ENCODE measurements around the gene ABHD11.

The ABHD11 gene

DNA sequence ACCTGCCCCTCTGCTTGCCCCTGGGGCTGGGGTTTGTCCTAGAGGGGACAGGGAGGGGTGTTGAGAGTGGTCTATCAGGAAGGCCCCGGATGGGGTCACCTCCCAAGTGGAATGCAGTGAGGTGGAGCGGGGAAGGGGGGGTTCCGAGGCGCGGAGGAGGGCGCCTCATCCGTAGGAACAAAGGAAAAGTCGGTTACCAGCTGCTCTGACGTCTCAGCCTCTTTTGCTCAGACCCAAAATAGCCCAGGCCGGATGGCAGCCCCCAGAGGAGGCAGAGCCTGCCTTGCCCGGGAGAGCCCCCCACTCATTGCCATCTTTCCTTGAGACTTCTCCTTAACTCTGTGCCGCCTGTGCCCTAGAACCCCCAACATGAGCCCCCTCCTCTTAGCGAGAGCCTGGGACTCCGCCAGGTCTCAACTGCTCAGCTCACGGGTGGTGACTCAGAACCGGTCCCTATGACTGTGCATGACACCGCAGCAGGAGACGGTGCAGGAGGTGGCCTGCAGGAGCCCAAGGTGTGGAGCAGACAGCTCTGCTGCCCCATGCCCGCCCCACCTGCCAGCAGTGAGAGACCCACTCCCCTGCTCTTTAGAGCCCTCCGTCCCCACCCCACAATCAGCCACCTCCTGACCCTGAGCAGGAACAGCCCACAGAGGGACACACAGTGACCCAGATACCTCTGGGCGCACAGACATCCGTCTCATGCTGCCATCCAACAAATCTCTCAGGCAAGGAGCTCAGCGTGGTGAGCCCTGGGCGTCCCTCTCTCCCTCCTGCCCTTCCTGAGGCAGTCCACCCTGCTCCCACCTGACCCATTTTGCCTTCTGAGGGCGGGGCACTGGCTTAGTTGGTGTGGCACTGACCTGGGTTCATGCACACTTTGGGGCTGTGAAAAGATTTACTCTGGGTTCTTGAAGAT lies 32.2 kb downstream of the ABHD11 start:
- Histone ChIP-seq H3K27me3 (ENCODE audit: insufficient read depth, low read depth, severe bottlenecking) (no peaks in the 10 kb centered on the region), H3K9me3 (ENCODE audit: severe bottlenecking) (no peaks in the 10 kb centered on the region), H3K36me3 (peaks cover 35% of the 10 kb centered on the region), H3K4me3 (ENCODE audit: low read depth, low read length) (no peak overlapping the region), H3K27ac (peak overlapping the region; percentile 81)
- DNase-seq = no peak
- TF ChIP-seq, protein P1, sequence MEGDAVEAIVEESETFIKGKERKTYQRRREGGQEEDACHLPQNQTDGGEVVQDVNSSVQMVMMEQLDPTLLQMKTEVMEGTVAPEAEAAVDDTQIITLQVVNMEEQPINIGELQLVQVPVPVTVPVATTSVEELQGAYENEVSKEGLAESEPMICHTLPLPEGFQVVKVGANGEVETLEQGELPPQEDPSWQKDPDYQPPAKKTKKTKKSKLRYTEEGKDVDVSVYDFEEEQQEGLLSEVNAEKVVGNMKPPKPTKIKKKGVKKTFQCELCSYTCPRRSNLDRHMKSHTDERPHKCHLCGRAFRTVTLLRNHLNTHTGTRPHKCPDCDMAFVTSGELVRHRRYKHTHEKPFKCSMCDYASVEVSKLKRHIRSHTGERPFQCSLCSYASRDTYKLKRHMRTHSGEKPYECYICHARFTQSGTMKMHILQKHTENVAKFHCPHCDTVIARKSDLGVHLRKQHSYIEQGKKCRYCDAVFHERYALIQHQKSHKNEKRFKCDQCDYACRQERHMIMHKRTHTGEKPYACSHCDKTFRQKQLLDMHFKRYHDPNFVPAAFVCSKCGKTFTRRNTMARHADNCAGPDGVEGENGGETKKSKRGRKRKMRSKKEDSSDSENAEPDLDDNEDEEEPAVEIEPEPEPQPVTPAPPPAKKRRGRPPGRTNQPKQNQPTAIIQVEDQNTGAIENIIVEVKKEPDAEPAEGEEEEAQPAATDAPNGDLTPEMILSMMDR (IDR thresholded peaks at IDR 0.05; ENCODE audit: low read depth, low read length) = no peak

DNA sequence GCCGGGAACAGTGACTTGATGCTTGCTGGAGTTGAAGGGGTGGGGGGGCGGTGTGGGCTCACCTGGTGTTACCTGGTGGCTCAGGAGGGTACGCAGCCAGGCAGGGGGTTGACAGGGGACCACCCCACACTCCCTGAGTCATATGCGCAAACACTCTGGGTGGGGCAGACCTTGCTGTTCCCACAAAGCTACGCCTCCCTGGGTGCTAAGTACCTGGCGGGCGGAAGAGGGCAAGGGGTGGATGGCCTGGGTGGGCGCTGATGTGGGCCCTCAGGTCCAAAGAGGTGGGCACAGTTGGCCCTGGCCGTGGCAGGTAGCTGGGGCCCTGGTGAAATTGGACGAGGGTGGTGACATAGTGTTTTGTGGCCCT lies 33.1 kb downstream of the ABHD11 start:
- Histone ChIP-seq H3K9me3 (ENCODE audit: severe bottlenecking) (no peaks in the 10 kb centered on the region), H3K36me3 (peaks cover 41% of the 10 kb centered on the region), H3K27me3 (ENCODE audit: insufficient read depth, low read depth, severe bottlenecking) (no peaks in the 10 kb centered on the region), H3K27ac (peak overlapping the region; percentile 81), H3K4me3 (ENCODE audit: low read depth, low read length) (no peak overlapping the region)
- TF ChIP-seq, protein P1 (IDR thresholded peaks at IDR 0.05; ENCODE audit: low read depth, low read length) = no peak
- DNase-seq = no peak

DNA sequence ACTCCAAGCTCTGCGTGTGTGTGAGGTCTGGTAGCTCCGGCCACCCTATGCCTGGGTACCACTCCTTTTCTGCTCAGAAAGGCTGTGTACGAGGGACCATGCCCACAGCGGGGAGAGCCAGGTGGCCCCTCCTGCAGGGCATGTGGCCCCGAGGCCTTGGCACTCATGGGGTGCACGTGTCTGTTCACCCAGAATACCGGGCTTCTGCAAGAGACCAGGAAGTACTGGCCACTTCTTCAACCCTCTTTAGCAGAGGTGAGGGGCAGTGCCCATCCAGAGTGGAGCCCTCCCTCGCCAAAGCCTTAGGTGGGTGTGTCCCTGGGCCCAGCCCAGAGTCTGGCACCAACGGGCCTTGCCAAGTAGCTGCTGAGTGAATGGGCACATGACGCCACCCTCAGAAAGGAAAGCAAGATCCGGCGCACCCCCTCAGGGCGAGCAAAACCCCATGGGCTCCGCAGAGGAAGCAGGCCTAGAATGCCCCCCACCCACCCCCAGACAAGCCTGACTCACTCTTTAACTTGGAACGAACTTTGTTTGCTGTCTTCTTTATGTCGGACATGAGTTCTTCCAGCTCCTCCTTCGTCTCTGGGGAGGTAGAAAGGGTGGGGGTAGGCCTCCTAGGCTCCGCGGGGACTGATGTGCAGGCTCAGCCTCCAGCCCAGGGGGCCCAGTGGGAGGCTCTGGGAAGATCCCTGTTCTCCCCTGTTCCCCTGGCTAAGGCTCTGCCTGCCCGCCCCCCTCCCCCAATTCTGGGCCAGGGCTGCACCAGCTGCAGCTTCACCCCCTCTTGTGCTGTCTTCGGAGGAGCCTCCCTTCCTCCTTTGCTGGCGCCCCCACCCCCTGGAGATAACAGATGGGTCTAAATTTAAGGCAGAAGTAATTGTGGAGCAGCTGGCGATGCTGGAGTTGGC lies 33.7 kb downstream of the ABHD11 start:
- H3K27ac ChIP-seq = peak overlapping the region; percentile 81
- no peaks in the 10 kb centered on the region for H3K27me3 ChIP-seq (ENCODE audit: insufficient read depth, low read depth, severe bottlenecking)
- H3K9me3 ChIP-seq (ENCODE audit: severe bottlenecking) = no peaks in the 10 kb centered on the region
- H3K4me3 ChIP-seq (ENCODE audit: low read depth, low read length) = no peak overlapping the region
- TF ChIP-seq, protein P1 (IDR thresholded peaks at IDR 0.05; ENCODE audit: low read depth, low read length) = no peak
- H3K36me3 ChIP-seq = peaks cover 46% of the 10 kb centered on the region
- DNase-seq = peak; percentile 86

DNA sequence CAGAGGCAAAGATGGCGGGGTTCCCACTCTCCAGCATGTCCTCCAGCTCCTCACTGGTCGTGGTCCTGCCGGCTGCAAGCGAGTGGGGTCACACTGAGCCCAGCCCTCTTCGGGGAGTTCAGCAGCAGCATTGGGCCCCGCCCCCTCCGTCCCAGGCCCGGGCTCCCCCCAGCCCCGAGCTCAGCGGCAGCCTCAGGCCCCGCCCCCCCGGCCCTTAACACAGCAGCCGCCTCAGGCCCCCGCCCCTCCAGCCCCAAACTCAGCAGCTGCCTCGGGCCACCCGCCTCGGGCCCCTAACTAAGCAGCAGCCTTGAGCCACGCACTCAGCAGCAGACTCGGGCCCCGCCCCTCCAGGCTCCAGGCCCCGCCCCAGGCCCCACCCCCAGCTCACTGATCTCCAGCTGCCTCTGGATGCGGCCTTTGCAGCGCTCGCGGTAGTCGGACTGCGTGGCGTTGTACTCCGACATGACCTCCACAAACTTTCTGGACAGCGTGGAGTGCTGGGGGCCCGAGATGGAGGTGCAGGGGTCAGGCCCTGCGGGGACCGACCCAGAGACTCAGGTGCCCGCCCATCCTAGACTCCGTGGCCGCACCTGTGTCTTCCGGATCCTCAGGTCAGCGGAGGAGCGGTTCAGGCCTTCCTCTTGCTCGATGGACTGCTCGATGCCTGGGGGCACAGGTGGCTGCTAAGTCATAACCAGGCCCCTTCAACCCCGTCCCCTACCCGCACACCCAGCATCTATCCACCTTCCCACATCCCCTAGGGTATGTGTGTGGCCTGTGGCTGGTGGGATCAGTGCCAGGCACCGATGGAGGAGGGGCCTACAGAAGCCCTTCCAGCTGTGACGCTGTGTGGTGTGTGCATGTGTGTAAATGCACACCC lies 34.6 kb downstream of the ABHD11 start:
- Histone ChIP-seq H3K4me3 (ENCODE audit: low read depth, low read length) (no peak overlapping the region), H3K27ac (peak overlapping the region; percentile 81), H3K9me3 (ENCODE audit: severe bottlenecking) (no peaks in the 10 kb centered on the region), H3K27me3 (ENCODE audit: insufficient read depth, low read depth, severe bottlenecking) (no peaks in the 10 kb centered on the region), H3K36me3 (peaks cover 54% of the 10 kb centered on the region)
- DNase-seq = peak; percentile 67
- TF ChIP-seq, protein P1 (IDR thresholded peaks at IDR 0.05; ENCODE audit: low read depth, low read length) = no peak

DNA sequence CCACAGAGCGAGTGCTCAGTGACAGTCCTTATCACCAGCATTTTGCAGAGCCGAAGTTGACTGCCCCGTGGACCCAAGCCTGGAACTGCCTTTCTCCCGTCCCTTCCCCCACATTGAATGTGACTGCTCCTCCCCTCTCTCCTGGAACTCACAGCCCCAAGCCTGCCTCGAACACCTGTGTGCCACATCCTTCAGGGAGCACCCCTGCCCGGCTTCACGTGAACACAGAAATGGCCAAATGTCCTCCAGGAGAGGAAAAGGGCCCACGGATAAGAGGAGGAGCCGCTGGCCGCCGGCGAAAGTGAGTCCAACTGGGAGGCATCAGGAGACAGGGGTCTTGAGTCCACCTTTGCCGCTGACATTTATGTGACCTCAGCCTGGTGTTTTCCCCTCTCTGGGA lies 35.4 kb downstream of the ABHD11 start:
- no peaks in the 10 kb centered on the region for H3K27me3 ChIP-seq (ENCODE audit: insufficient read depth, low read depth, severe bottlenecking)
- peaks cover 54% of the 10 kb centered on the region for H3K36me3 ChIP-seq
- no peak overlapping the region for H3K4me3 ChIP-seq (ENCODE audit: low read depth, low read length)
- no peaks in the 10 kb centered on the region for H3K9me3 ChIP-seq (ENCODE audit: severe bottlenecking)
- peak overlapping the region; percentile 40; the same call in 1 of the 2 replicates for H3K27ac ChIP-seq
- TF ChIP-seq, protein P1 (IDR thresholded peaks at IDR 0.05; ENCODE audit: low read depth, low read length) = no peak
- no peak for DNase-seq
